Activated CD4-positive, alpha-beta T cell treated with anti-CD3 and anti-CD28 coated beads, Interleukin-2, amount 50 U/mL, for 1 hour (primary cell): ENCODE data around the gene CEP120.

Experiments
- DNase-seq: peaks from one replicate; pipeline ENCODE4 v3.0.0-alpha.2; 2020

The CEP120 gene

DNA sequence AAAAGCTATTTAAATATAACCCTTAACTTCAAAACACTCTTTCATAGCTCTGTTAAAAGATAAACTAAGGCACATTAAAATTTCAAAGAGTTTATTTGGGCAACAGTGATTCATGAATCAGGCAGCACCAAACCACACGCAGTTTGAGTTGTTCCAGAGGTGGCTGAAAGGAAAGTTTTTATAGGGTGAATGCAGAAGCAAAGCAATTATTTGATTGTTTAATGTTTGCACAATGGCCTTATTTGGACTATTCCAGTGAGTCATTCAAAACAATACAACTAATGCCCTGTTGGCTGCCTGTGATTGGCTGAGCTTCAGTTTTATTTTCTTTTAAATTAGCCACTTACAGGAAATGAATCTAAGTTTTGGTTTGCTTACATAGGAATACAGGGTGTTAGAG, 125.3 kb downstream of the CEP120 start:
- no peak for DNase-seq

DNA sequence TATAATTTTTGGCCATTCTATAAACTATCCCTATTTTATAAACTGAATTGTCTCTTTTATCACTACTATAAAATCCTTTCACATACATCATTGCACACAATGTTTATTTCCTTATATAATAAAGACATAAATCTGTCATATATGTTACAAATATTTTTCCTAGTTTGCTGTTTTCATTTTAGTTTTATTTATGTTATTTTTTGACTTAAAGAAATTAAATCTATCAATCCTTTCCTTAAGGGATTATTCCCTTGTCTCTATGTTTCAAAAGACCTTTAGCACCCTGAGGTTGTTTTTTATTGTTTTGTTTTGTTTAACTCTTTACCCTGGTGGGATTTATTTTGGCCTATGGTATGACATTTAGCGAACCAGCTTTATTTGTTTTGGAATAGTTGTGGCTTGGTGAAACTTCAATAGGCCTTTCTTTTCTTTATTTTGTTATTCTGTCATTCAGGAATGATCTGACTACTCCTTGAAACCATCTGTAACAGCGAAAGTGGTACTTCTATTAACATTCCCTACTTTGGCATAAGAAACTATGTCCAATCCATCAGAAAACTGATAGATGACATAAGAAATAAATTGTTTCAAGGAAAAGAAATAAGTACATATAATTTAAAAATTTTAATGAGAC, 125.9 kb downstream of the CEP120 start:
- DNase-seq: no peak
